Prostate gland (tissue), 2 donors: ENCODE data around the gene BRD3OS.

ENCODE experiments used
- POLR2A ChIP-seq: fragments of 450-650 bp; IDR thresholded peaks from one replicate; pipeline ENCODE4 v1.6.1; 2016; ENCODE audit warnings: antibody characterized with exemption, mild to moderate bottlenecking
- POLR2AphosphoS5 ChIP-seq: sonication (generic); formaldehyde crosslinking; IDR thresholded peaks from one replicate; pipeline ENCODE4 v1.6.1; 2017; ENCODE audit warnings: antibody characterized with exemption
- TF ChIP-seq, protein P1 (sequence below), 4 experiments: fragments of 200-600 bp in 2 of 4; fragments of 450-650 bp in 2 of 4; sonication (generic) in 2 of 4; IDR thresholded peaks; 1 replicate in 3 of 4; 2 replicates in 1 of 4; pipeline ENCODE4 v1.5.1; 2016 to 2019; ENCODE audit warnings: antibody characterized with exemption in 4 of 4, mild to moderate bottlenecking in 2 of 4, moderate library complexity in 2 of 4

- TF ChIP-seq, protein P1, sequence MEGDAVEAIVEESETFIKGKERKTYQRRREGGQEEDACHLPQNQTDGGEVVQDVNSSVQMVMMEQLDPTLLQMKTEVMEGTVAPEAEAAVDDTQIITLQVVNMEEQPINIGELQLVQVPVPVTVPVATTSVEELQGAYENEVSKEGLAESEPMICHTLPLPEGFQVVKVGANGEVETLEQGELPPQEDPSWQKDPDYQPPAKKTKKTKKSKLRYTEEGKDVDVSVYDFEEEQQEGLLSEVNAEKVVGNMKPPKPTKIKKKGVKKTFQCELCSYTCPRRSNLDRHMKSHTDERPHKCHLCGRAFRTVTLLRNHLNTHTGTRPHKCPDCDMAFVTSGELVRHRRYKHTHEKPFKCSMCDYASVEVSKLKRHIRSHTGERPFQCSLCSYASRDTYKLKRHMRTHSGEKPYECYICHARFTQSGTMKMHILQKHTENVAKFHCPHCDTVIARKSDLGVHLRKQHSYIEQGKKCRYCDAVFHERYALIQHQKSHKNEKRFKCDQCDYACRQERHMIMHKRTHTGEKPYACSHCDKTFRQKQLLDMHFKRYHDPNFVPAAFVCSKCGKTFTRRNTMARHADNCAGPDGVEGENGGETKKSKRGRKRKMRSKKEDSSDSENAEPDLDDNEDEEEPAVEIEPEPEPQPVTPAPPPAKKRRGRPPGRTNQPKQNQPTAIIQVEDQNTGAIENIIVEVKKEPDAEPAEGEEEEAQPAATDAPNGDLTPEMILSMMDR (IDR thresholded peaks at IDR 0.05) = peak; percentile 12 to 56 (median 42)
- TF ChIP-seq POLR2A (peak; percentile 73), POLR2AphosphoS5 (peak; percentile 64)
These were observed 32.3 kb upstream of the BRD3OS start for GRCh38 chr9:133992780-133993634.
